Uterus (tissue), 2 donors: ENCODE measurements around the gene MIGA2.

ENCODE experiments used
- CTCF ChIP-seq, 4 experiments: fragments of 200-600 bp in 2 of 4; fragments of 450-650 bp in 2 of 4; sonication (generic) in 2 of 4; IDR thresholded peaks; one replicate each; pipeline ENCODE4 v1.5.1; 2016 to 2019; ENCODE audit warnings: antibody characterized with exemption in 4 of 4, mild to moderate bottlenecking in 2 of 4, moderate library complexity in 1 of 4
- POLR2A ChIP-seq, 2 donors: fragments of 450-650 bp; IDR thresholded peaks; one replicate each; pipeline ENCODE4 v1.6.1; 2016; ENCODE audit warnings: antibody characterized with exemption in 2 of 2, mild to moderate bottlenecking in 1 of 2, moderate library complexity in 1 of 2

DNA sequence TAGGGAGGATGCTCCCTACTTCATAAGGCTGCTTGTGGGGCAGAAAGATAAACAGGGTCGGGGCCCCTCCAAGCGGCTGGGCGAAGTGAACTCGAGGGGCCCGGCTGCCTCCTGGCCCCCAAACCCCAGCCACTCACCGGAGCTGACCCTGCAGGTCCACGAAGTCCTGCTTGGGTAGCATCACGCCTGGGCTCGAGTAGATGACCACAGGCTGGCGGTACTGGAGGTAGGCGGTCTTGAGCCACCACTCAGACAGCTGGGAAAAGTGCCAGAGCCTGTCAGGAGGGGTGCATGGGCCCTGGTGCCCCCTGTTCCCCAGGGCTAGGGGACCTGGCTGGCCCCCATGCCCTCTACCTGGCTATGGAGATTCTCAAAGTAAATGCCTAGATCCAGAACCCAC is 67.6 kb downstream of the MIGA2 start:
- no peak for TF ChIP-seq CTCF (IDR thresholded peaks at IDR 0.05)
- TF ChIP-seq POLR2A (IDR thresholded peaks at IDR 0.05): no peak
